PC-3 (cell line): Measurements from ENCODE around the gene MISP3. TPM values are rescaled to one million over a fixed set of nuclear protein-coding genes. Genes with fewer than 3 reads are reported as not detected.

Experiments used
- ATAC-seq: fragments of 200-7000 bp; cut with Tn5 transposase; 2 replicates; pipeline ENCODE4 v1.9.1; 2020; ENCODE audit warnings: mild to moderate bottlenecking, moderate library complexity
- BruUV-seq: library from RNA; stranded (reverse); fragments of 400-500 nt; replicated peaks from 2 replicates; lab custom pipeline; 2021; lab: Mats Ljungman, UMichigan
- CTCF ChIA-PET: fragments of 300-600 bp; sonication (Branson Sonifier 250); formaldehyde crosslinking; loops from one replicate; lab custom pipeline; 2022; ENCODE audit warnings: antibody characterized with exemption; lab: Charles Lee
- POLR2A ChIA-PET: fragments of 300-600 bp; sonication (Branson Sonifier 250); formaldehyde crosslinking; loops from one replicate; lab custom pipeline; 2022; ENCODE audit warnings: antibody characterized with exemption; ENCODE audit not compliant: unreplicated experiment; lab: Charles Lee
- DNase-seq: peaks from one replicate; pipeline ENCODE4 v3.0.0-alpha.2; 2015
- H2AFZ ChIP-seq: fragments of 300-600 bp; sonication (generic); 2 replicates; pipeline ENCODE4 v1.6.0; 2016; ENCODE audit warnings: antibody characterized with exemption, low read length
- H3F3A ChIP-seq: fragments of 300-600 bp; sonication (generic); one replicate; pipeline ENCODE4 v1.6.0; 2017; ENCODE audit warnings: antibody characterized with exemption, low read length, control low read depth, mild to moderate bottlenecking; ENCODE audit not compliant: unreplicated experiment
- H3K27ac ChIP-seq: fragments of 300-600 bp; sonication (generic); 2 replicates; pipeline ENCODE4 v1.5.1; 2016; ENCODE audit warnings: mild to moderate bottlenecking, low read length
- H3K27me3 ChIP-seq: fragments of 300-600 bp; sonication (generic); 2 replicates; pipeline ENCODE4 v1.6.1; 2016; ENCODE audit warnings: low read length, mixed read lengths
- H3K36me3 ChIP-seq: fragments of 300-600 bp; sonication (generic); 2 replicates; pipeline ENCODE4 v1.6.1; 2016; ENCODE audit warnings: low read depth, mixed run types, low read length, mixed read lengths
- H3K4me1 ChIP-seq: fragments of 300-600 bp; sonication (generic); 2 replicates; pipeline ENCODE4 v1.5.1; 2016; ENCODE audit warnings: low read length; ENCODE audit not compliant: insufficient read depth
- H3K4me2 ChIP-seq: fragments of 300-600 bp; sonication (generic); 2 replicates; pipeline ENCODE4 v1.6.0; 2016; ENCODE audit warnings: low read length
- H3K4me3 ChIP-seq: fragments of 300-600 bp; sonication (generic); 2 replicates; pipeline ENCODE4 v1.5.1; 2016; ENCODE audit warnings: mild to moderate bottlenecking, low read length, mixed read lengths
- H3K79me2 ChIP-seq: fragments of 300-600 bp; sonication (generic); 2 replicates; pipeline ENCODE4 v1.6.1; 2017; ENCODE audit warnings: low read length, mixed read lengths
- H3K9ac ChIP-seq: fragments of 300-600 bp; sonication (generic); 2 replicates; pipeline ENCODE4 v1.6.0; 2016; ENCODE audit warnings: mild to moderate bottlenecking, low read length
- H3K9me2 ChIP-seq: fragments of 300-600 bp; sonication (generic); replicated peaks from 2 replicates; pipeline ENCODE4 v1.6.1; 2016; ENCODE audit warnings: mixed run types, low read length, mixed read lengths
- H3K9me3 ChIP-seq: fragments of 300-600 bp; sonication (generic); 2 replicates; pipeline ENCODE4 v1.6.1; 2016; ENCODE audit warnings: low read length, mixed read lengths
- H4K20me1 ChIP-seq: fragments of 300-600 bp; sonication (generic); 2 replicates; pipeline ENCODE4 v1.6.1; 2016; ENCODE audit warnings: low read length, mixed read lengths
- CTCF ChIP-seq: fragments of 300-600 bp; sonication (generic); conservative IDR thresholded peaks from 2 replicates; pipeline ENCODE4 v1.5.1; 2017; ENCODE audit warnings: antibody characterized with exemption, low read depth, mild to moderate bottlenecking, low read length
- EZH2 ChIP-seq: fragments of 300-600 bp; sonication (generic); IDR thresholded peaks from one replicate; pipeline ENCODE4 v1.6.1; 2017; ENCODE audit warnings: antibody characterized with exemption, mild to moderate bottlenecking, low read length; ENCODE audit not compliant: unreplicated experiment
- EZH2phosphoT487 ChIP-seq: fragments of 300-600 bp; sonication (generic); IDR thresholded peaks from 2 replicates; pipeline ENCODE4 v1.6.1; 2018; ENCODE audit warnings: mild to moderate bottlenecking, antibody characterized with exemption, low read length, borderline replicate concordance
- intact Hi-C: fragments of 100-400 bp; cut with micrococcal nuclease; formaldehyde crosslinking; loops from 2 replicates; pipeline ENCODE4 v1.9.0; 2023
- total RNA-seq: library from RNA; depleted of rRNA; stranded (reverse); fragments of >200 nt; gene quantifications from 2 replicates; pipeline ENCODE4 v1.2.3, GENCODE V29; 2014

The MISP3 gene
- total RNA-seq, 1 experiment from 2014 or later, result 6.1 TPM

DNA sequence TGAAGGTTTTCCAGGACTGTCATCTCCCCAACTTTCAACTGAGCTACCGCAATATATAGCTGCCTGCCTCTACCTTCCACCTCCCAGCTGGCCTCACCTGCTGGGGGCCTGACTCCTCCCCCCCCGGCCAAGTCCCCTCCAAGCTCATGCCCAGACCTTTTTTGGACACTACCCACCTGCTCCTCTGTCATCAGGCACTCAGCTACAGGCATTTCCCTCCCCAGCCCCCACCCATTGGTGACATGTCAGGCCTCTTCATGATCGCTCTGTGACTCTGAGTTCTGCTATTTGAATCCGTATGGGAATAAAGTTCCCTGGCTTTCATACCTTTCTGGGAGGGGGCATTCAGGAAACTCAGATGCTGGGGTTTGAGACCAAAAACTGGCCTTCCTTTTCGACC is 43.2 kb downstream of the MISP3 start:
- no peaks in the 10 kb centered on the region for H4K20me1 ChIP-seq
- H2AFZ ChIP-seq, result no peak overlapping the region
- peaks cover 32% of the 10 kb centered on the region for H3K79me2 ChIP-seq
- peaks cover 11% of the 10 kb centered on the region for H3F3A ChIP-seq
- H3K4me1 ChIP-seq, result peaks cover 17% of the 10 kb centered on the region
- H3K36me3 ChIP-seq, result no peaks in the 10 kb centered on the region
- intact Hi-C loops, result no loop called here
- DNase-seq (no peak), ATAC-seq (no peak)
- no peaks in the 10 kb centered on the region for H3K27me3 ChIP-seq
- peak overlapping the region; percentile 78; the same call in 1 of the 2 replicates for H3K4me3 ChIP-seq
- CTCF ChIA-PET, result no interaction called here
- peak overlapping the region; percentile 92 for H3K4me2 ChIP-seq
- POLR2A ChIA-PET, result interaction anchor here (0.6 kb wide), 1 partner anchor 287 kb away, joined by 5 read pairs; no protein-coding TSS in a partner anchor
- no peak overlapping the region for H3K9ac ChIP-seq
- H3K27ac ChIP-seq, result no peak overlapping the region
- no TSS peak for BruUV-seq
- TF ChIP-seq EZH2phosphoT487 (no peak), CTCF (no peak), EZH2 (no peak)
- H3K9me2 ChIP-seq, result no peaks in the 10 kb centered on the region
- no peaks in the 10 kb centered on the region for H3K9me3 ChIP-seq

GRCh38 chr19:14116525-14116917 is 43.9 kb downstream of the MISP3 start:
- Histone ChIP-seq H3K27me3 (no peaks in the 10 kb centered on the region), H3K4me3 (peak overlapping the region; percentile 78), H2AFZ (peak overlapping the region; percentile 42), H3K27ac (no peak overlapping the region), H3K9me3 (no peaks in the 10 kb centered on the region), H3F3A (peaks cover 11% of the 10 kb centered on the region), H3K9ac (peak overlapping the region; percentile 60), H3K36me3 (peaks cover 3% of the 10 kb centered on the region; the same call in 1 of the 2 replicates), H3K4me1 (peaks cover 17% of the 10 kb centered on the region), H3K4me2 (peak overlapping the region; percentile 92), H3K9me2 (no peaks in the 10 kb centered on the region), H4K20me1 (no peaks in the 10 kb centered on the region), H3K79me2 (peaks cover 32% of the 10 kb centered on the region)
- ChIA-PET CTCF (no interaction called here), POLR2A (no interaction called here)
- ATAC-seq, result no peak
- no peak for DNase-seq
- no TSS peak for BruUV-seq
- TF ChIP-seq CTCF (no peak), EZH2phosphoT487 (no peak), EZH2 (no peak)
- intact Hi-C loops, result no loop called here

GRCh38 chr19:14116918-14117578 is 44.5 kb downstream of the MISP3 start:
- no TSS peak for BruUV-seq
- no peak for DNase-seq
- Histone ChIP-seq H3K27me3 (no peaks in the 10 kb centered on the region), H3F3A (peaks cover 11% of the 10 kb centered on the region), H4K20me1 (no peaks in the 10 kb centered on the region), H3K79me2 (peaks cover 32% of the 10 kb centered on the region), H3K27ac (no peak overlapping the region), H3K9ac (peak overlapping the region; percentile 60), H3K36me3 (peaks cover 4% of the 10 kb centered on the region; the same call in 1 of the 2 replicates), H2AFZ (peak overlapping the region; percentile 42), H3K4me2 (peak overlapping the region; percentile 92), H3K9me3 (no peaks in the 10 kb centered on the region), H3K4me1 (peaks cover 17% of the 10 kb centered on the region), H3K4me3 (peak overlapping the region; percentile 78), H3K9me2 (no peaks in the 10 kb centered on the region)
- ChIA-PET POLR2A (interaction anchor here (0.6 to 1.0 kb wide), 3 partner anchors 19 to 280 kb away, joined by 3 to 6 read pairs (median 4); partner anchors contain the start of gene ASF1B), CTCF (interaction anchor here (1.1 kb wide), 1 partner anchor 20 kb away, joined by 10 read pairs; the partner anchor contains the start of gene ASF1B)
- intact Hi-C loops, result no loop called here
- no peak for TF ChIP-seq EZH2phosphoT487
- peak; percentile 1 for ATAC-seq
